ENCODE data around the gene SSX2IP.

DNA sequence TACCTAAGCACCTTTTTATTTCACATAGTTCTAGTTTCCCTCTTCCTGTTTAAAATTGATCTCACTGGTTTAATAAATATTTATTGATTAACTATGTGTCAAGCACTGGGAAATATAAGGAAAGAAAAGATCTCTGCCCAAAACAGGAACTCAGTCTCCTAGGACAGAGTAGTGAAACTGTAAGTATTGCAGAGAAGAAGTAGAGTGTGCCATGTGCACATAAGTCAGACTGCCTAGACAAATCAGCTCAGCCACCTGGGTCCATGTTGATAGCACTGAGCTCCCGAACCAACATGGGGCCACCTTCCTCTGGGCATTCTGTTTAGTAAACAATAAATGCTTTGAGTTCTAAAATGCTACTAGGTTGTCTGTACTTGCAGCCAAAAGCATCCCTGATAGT, 9.8 kb upstream of the SSX2IP start:
- TF ChIP-seq, protein P1, sequence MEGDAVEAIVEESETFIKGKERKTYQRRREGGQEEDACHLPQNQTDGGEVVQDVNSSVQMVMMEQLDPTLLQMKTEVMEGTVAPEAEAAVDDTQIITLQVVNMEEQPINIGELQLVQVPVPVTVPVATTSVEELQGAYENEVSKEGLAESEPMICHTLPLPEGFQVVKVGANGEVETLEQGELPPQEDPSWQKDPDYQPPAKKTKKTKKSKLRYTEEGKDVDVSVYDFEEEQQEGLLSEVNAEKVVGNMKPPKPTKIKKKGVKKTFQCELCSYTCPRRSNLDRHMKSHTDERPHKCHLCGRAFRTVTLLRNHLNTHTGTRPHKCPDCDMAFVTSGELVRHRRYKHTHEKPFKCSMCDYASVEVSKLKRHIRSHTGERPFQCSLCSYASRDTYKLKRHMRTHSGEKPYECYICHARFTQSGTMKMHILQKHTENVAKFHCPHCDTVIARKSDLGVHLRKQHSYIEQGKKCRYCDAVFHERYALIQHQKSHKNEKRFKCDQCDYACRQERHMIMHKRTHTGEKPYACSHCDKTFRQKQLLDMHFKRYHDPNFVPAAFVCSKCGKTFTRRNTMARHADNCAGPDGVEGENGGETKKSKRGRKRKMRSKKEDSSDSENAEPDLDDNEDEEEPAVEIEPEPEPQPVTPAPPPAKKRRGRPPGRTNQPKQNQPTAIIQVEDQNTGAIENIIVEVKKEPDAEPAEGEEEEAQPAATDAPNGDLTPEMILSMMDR (IDR thresholded peaks at IDR 0.05; ENCODE audit: low read depth, low read length, poor library complexity, severe bottlenecking), result no peak
- TF ChIP-seq EZH2phosphoT487 (IDR thresholded peaks at IDR 0.05; ENCODE audit: borderline replicate concordance, low read length), result no peak

Measured in DOHH2 (cell line).